CD14-positive monocyte (primary cell): ENCODE results near the gene HHIPL1. TPM values are rescaled to one million over a fixed set of nuclear protein-coding genes. Genes with fewer than 3 reads are reported as not detected.
A peak's percentile ranks its signal among the peaks of the same experiment; 100 is the strongest.

Experiments used
- DNase-seq, 3 donors: peaks; one replicate each; pipeline ENCODE4 v3.0.0-alpha.2; 2011 to 2022
- H2AFZ ChIP-seq: 2 replicates; pipeline ENCODE4 v1.6.0; 2012; ENCODE audit warnings: mild to moderate bottlenecking, low read depth, low read length, inconsistent platforms; ENCODE audit not compliant: insufficient read depth, poor library complexity, severe bottlenecking
- H3K27ac ChIP-seq, 2 donors: 1 replicate in 1 of 2; 2 replicates in 1 of 2; pipeline ENCODE4 v1.5.1; 2012 to 2013; ENCODE audit warnings: low read length in 2 of 2, control low read depth in 1 of 2, inconsistent platforms in 1 of 2, low read depth in 1 of 2, mild to moderate bottlenecking in 1 of 2
- H3K27me3 ChIP-seq, 2 donors: one replicate each; pipeline versions ENCODE4 v1.6.0 to v1.6.1; 2011 to 2013; ENCODE audit warnings: low read length in 2 of 2; ENCODE audit not compliant: control insufficient read depth in 2 of 2, insufficient read depth in 2 of 2
- H3K36me3 ChIP-seq, 2 donors: replicated peaks in 1 of 2; 1 replicate in 1 of 2; 2 replicates in 1 of 2; pipeline versions ENCODE4 v1.5.1 to v1.6.1; 2012 to 2013; ENCODE audit warnings: low read length in 2 of 2, control low read depth in 1 of 2, inconsistent platforms in 1 of 2, mild to moderate bottlenecking in 1 of 2; ENCODE audit not compliant: insufficient read depth in 2 of 2, control insufficient read depth in 1 of 2
- H3K4me1 ChIP-seq, 2 donors: 1 replicate in 1 of 2; 2 replicates in 1 of 2; pipeline versions ENCODE4 v1.5.1 to v1.6.1; 2012 to 2013; ENCODE audit warnings: low read length in 2 of 2, control low read depth in 1 of 2, inconsistent platforms in 1 of 2, mild to moderate bottlenecking in 1 of 2, moderate library complexity in 1 of 2; ENCODE audit not compliant: insufficient read depth in 2 of 2, control insufficient read depth in 1 of 2
- H3K4me2 ChIP-seq: replicated peaks from 2 replicates; pipeline ENCODE3; 2012; ENCODE audit warnings: low read length, moderate library complexity, mild to moderate bottlenecking; ENCODE audit not compliant: poor library complexity, severe bottlenecking; ENCODE audit errors: extremely low read depth
- H3K4me3 ChIP-seq, 3 experiments: fragments of 200-600 bp in 1 of 3; sonication (generic) in 1 of 3; replicated peaks in 1 of 3; 1 replicate in 2 of 3; 2 replicates in 1 of 3; pipeline ENCODE4 v1.5.1; 2011 to 2013; ENCODE audit warnings: low read length in 3 of 3, mild to moderate bottlenecking in 3 of 3, control low read depth in 2 of 3, low read depth in 2 of 3, inconsistent platforms in 1 of 3, moderate library complexity in 1 of 3
- H3K79me2 ChIP-seq: 2 replicates; pipeline ENCODE4 v1.6.0; 2012; ENCODE audit warnings: mild to moderate bottlenecking, control low read depth, inconsistent platforms, low read length, moderate library complexity; ENCODE audit not compliant: insufficient read depth
- H3K9ac ChIP-seq: 2 replicates; pipeline ENCODE4 v1.6.0; 2017; ENCODE audit warnings: low read length, mild to moderate bottlenecking; ENCODE audit not compliant: insufficient read depth, poor library complexity, severe bottlenecking
- H3K9me3 ChIP-seq, 2 donors: replicated peaks in 1 of 2; 1 replicate in 1 of 2; 2 replicates in 1 of 2; pipeline versions ENCODE4 v1.5.1 to v1.6.1; 2012 to 2013; ENCODE audit warnings: low read length in 2 of 2, control low read depth in 1 of 2; ENCODE audit not compliant: control insufficient read depth in 1 of 2, insufficient read depth in 1 of 2
- H4K20me1 ChIP-seq: 2 replicates; pipeline ENCODE4 v1.6.0; 2012; ENCODE audit warnings: mild to moderate bottlenecking, low read length, control low read depth, moderate library complexity; ENCODE audit not compliant: insufficient read depth
- H3K27ac Mint-ChIP-seq, 7 donors: one replicate each; pipeline ENCODE4 v1.8.0; 2020; ENCODE audit warnings: mild to moderate bottlenecking in 7 of 7, mixed read lengths in 7 of 7, moderate library complexity in 6 of 7, inconsistent platforms in 2 of 7
- H3K27me3 Mint-ChIP-seq, 3 donors: one replicate each; pipeline ENCODE4 v1.8.0; 2021 to 2022; ENCODE audit warnings: low read depth in 3 of 3, mild to moderate bottlenecking in 3 of 3, mixed read lengths in 3 of 3, moderate library complexity in 3 of 3, inconsistent platforms in 1 of 3
- H3K36me3 Mint-ChIP-seq, 2 donors: one replicate each; pipeline ENCODE4 v1.8.0; 2020; ENCODE audit warnings: mixed read lengths in 2 of 2, inconsistent platforms in 1 of 2, mild to moderate bottlenecking in 1 of 2
- H3K4me1 Mint-ChIP-seq: one replicate; pipeline ENCODE4 v1.8.0; 2020; ENCODE audit warnings: mild to moderate bottlenecking, mixed read lengths
- H3K4me3 Mint-ChIP-seq, 2 donors: one replicate each; pipeline ENCODE4 v1.8.0; 2020; ENCODE audit warnings: mild to moderate bottlenecking in 2 of 2, mixed read lengths in 2 of 2, moderate library complexity in 1 of 2
- H3K9me3 Mint-ChIP-seq, 7 donors: one replicate each; pipeline ENCODE4 v1.8.0; 2020 to 2022; ENCODE audit warnings: mixed read lengths in 7 of 7, mild to moderate bottlenecking in 6 of 7, moderate library complexity in 6 of 7, inconsistent platforms in 2 of 7
- CTCF ChIP-seq: fragments of 200-600 bp; IDR thresholded peaks from one replicate; pipeline ENCODE4 v1.8.0; 2022; ENCODE audit warnings: antibody characterized with exemption, mild to moderate bottlenecking
- WGBS: methylation state at CpG from one replicate; pipeline ENCODE4 v1.1.5; 2013; ENCODE audit warnings: missing lambda C conversion rate; ENCODE audit not compliant: insufficient coverage; 5-methylcytosine and 5-hydroxymethylcytosine counted together
- intact Hi-C, 2 donors: fragments of 100-400 bp; cut with micrococcal nuclease; formaldehyde crosslinking; loops; one replicate each; pipeline versions ENCODE4 v1.15.0 to v1.15.1; 2023
- polyA plus RNA-seq, 3 donors: library from polyadenylated mRNA; depleted of rRNA in 1 of 3; unstranded in 2 of 3; stranded (reverse) in 1 of 3; fragments of 300-500 nt in 2 of 3; fragments of >200 nt in 1 of 3; fragmentation: Illumina TruSeq in 2 of 3; gene quantifications; 1 replicate in 2 of 3; 2 replicates in 1 of 3; pipeline ENCODE4 v1.2.3, GENCODE V29; 2012 to 2021

Gene HHIPL1
- polyA plus RNA-seq, 3 donors, result 0.09 TPM; not detected in 2

- Histone ChIP-seq H3K9me3 (no peaks in the 10 kb centered on the region), H3K27ac (no peak overlapping the region), H2AFZ (no peak overlapping the region), H3K36me3 (no peaks in the 10 kb centered on the region), H3K79me2 (no peaks in the 10 kb centered on the region), H3K9ac (no peak overlapping the region), H4K20me1 (no peaks in the 10 kb centered on the region), H3K27me3 (no peaks in the 10 kb centered on the region), H3K4me2 (no peak overlapping the region), H3K4me1 (no peaks in the 10 kb centered on the region), H3K4me3 (no peak overlapping the region)
- DNase-seq, result no peak
- peak overlapping the region in 1 of 7 donors; percentile 73 for H3K27ac Mint-ChIP-seq
- WGBS, result 76% methylated on average over 5 of the region's 10 CpGs
- no peaks in the 10 kb centered on the region for H3K36me3 Mint-ChIP-seq
- peaks cover 0 to 3% (median 0%) of the 10 kb centered on the region in 7 donors for H3K9me3 Mint-ChIP-seq
- TF ChIP-seq CTCF, result no peak
- H3K4me1 Mint-ChIP-seq, result no peaks in the 10 kb centered on the region
- peaks cover 4 to 8% (median 5%) of the 10 kb centered on the region in 3 donors for H3K27me3 Mint-ChIP-seq
- H3K4me3 Mint-ChIP-seq, result no peak overlapping the region
- intact Hi-C loops, result no loop called here
Measured at GRCh38 chr14:99634443-99634842, 10.5 kb upstream of the HHIPL1 start.

GRCh38 chr14:99635116-99635515, 9.8 kb upstream of the HHIPL1 start:
- Mint-ChIP-seq H3K27me3 (peaks cover 3 to 8% (median 4%) of the 10 kb centered on the region in 3 donors), H3K4me3 (no peak overlapping the region), H3K9me3 (peaks cover 0 to 3% (median 0%) of the 10 kb centered on the region in 7 donors), H3K36me3 (no peaks in the 10 kb centered on the region), H3K27ac (no peak overlapping the region), H3K4me1 (no peaks in the 10 kb centered on the region)
- intact Hi-C loops, result no loop called here
- no peaks in the 10 kb centered on the region for H4K20me1 ChIP-seq
- H3K9me3 ChIP-seq, result no peaks in the 10 kb centered on the region
- H2AFZ ChIP-seq, result no peak overlapping the region
- no peak overlapping the region for H3K27ac ChIP-seq
- no peaks in the 10 kb centered on the region for H3K79me2 ChIP-seq
- H3K9ac ChIP-seq, result no peak overlapping the region
- no peaks in the 10 kb centered on the region for H3K27me3 ChIP-seq
- no peaks in the 10 kb centered on the region for H3K36me3 ChIP-seq
- H3K4me1 ChIP-seq, result no peaks in the 10 kb centered on the region
- TF ChIP-seq CTCF, result no peak
- 79% methylated on average over 8 of the region's 8 CpGs for WGBS
- no peak overlapping the region for H3K4me3 ChIP-seq
- DNase-seq, result no peak
- no peak overlapping the region for H3K4me2 ChIP-seq
